Measurements from ENCODE around the gene MX2.

GRCh38 chr21:41321211-41321907 lies 40.5 kb upstream of the MX2 start:
- TF ChIP-seq CTCF (conservative IDR thresholded peaks at IDR 0.05; ENCODE audit: low read depth in 2 of 2) (no peak), POLR2AphosphoS5 (IDR thresholded peaks at IDR 0.05; ENCODE audit: low read depth) (no peak)
